Vagina (tissue), 2 donors: ENCODE measurements around the gene NUDT8.

Experiments
- POLR2A ChIP-seq, 2 donors: fragments of 450-650 bp; IDR thresholded peaks; one replicate each; pipeline ENCODE4 v1.6.1; 2017; ENCODE audit warnings: antibody characterized with exemption in 2 of 2, mild to moderate bottlenecking in 2 of 2, moderate library complexity in 2 of 2
- POLR2AphosphoS5 ChIP-seq, 2 donors: sonication (generic); formaldehyde crosslinking; IDR thresholded peaks; one replicate each; pipeline ENCODE4 v1.9.0; 2017; ENCODE audit warnings: antibody characterized with exemption in 2 of 2, mild to moderate bottlenecking in 2 of 2, low read depth in 1 of 2; ENCODE audit not compliant: insufficient read depth in 1 of 2
- TF ChIP-seq, protein P1 (sequence below), 3 experiments: fragments of 450-650 bp in 2 of 3; fragments of 200-600 bp in 1 of 3; sonication (generic) in 1 of 3; IDR thresholded peaks; one replicate each; pipeline ENCODE4 v1.5.1; 2017 to 2019; ENCODE audit warnings: antibody characterized with exemption in 3 of 3, mild to moderate bottlenecking in 2 of 3, moderate library complexity in 2 of 3

- TF ChIP-seq POLR2A (IDR thresholded peaks at IDR 0.05) (no peak), POLR2AphosphoS5 (IDR thresholded peaks at IDR 0.05; ENCODE audit: insufficient read depth in 1 of 2, low read depth in 1 of 2) (no peak)
- TF ChIP-seq, protein P1, sequence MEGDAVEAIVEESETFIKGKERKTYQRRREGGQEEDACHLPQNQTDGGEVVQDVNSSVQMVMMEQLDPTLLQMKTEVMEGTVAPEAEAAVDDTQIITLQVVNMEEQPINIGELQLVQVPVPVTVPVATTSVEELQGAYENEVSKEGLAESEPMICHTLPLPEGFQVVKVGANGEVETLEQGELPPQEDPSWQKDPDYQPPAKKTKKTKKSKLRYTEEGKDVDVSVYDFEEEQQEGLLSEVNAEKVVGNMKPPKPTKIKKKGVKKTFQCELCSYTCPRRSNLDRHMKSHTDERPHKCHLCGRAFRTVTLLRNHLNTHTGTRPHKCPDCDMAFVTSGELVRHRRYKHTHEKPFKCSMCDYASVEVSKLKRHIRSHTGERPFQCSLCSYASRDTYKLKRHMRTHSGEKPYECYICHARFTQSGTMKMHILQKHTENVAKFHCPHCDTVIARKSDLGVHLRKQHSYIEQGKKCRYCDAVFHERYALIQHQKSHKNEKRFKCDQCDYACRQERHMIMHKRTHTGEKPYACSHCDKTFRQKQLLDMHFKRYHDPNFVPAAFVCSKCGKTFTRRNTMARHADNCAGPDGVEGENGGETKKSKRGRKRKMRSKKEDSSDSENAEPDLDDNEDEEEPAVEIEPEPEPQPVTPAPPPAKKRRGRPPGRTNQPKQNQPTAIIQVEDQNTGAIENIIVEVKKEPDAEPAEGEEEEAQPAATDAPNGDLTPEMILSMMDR (IDR thresholded peaks at IDR 0.05), result no peak
Observed at GRCh38 chr11:67594480-67594879, 35.3 kb downstream of the NUDT8 start.
